GM21786 (cell line): ENCODE measurements around the gene SNX24.

Experiments
- ATAC-seq: cut with Tn5 transposase; IDR thresholded peaks from one replicate; pipeline ENCODE4 v1.9.1; 2021; ENCODE audit not compliant: unreplicated experiment

Gene SNX24

DNA sequence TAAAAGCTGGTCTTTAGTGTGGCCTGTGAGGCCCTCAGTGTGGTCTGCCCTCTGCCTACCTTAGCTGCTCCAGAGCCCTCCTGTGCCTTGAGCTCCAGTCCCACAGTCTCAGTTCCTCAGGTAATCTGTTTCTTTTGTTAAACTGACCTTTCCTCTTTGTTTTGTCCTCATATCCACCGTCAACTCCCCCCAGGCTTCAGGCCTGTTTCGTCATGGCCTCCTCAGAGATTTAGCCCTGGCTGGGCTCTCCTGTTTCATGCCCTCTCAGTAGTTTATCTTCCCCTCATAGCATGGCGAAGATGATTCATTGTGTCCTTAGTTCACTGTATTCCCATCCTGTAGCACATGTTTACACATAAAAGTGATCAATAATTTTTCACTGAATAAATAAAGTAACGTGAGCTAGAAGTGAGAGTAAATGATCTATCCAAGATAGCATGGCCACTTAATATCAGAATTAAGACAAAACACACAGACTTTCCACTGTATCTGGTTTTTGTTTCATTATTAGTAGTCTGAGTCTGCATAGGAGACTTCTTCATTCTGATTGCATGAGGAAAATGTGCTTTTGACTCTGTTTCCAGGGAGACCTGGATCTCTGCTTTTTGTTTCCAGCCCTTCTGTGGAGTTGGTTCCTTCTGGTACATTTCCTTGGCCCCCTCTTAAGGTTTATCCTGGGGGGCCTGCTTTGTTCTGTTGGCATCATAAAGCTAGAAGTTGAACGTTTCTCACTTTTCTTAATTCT lies 70.5 kb downstream of the SNX24 start:
- peak; percentile 96 for ATAC-seq

GRCh38 chr5:122916490-122916889 lies 71.1 kb downstream of the SNX24 start:
- ATAC-seq, result no peak

- ATAC-seq, result no peak
Measured at GRCh38 chr5:122919969-122920368, 74.6 kb downstream of the SNX24 start.

GRCh38 chr5:122921826-122922225 lies 76.4 kb downstream of the SNX24 start:
- no peak for ATAC-seq

- no peak for ATAC-seq
Measured at GRCh38 chr5:122924203-122924602, 78.8 kb downstream of the SNX24 start.

- ATAC-seq, result no peak
Measured at GRCh38 chr5:122924719-122925395, 79.4 kb downstream of the SNX24 start.

- no peak for ATAC-seq
Measured at GRCh38 chr5:122929001-122929400, 83.6 kb downstream of the SNX24 start.

GRCh38 chr5:122929980-122930379 lies 84.6 kb downstream of the SNX24 start:
- no peak for ATAC-seq

- ATAC-seq, result no peak
Measured at GRCh38 chr5:122933956-122934355, 88.5 kb downstream of the SNX24 start.

- no peak for ATAC-seq
Measured at GRCh38 chr5:122936088-122936487, 90.7 kb downstream of the SNX24 start.

- no peak for ATAC-seq
Measured at GRCh38 chr5:122937914-122938313, 92.5 kb downstream of the SNX24 start.

DNA sequence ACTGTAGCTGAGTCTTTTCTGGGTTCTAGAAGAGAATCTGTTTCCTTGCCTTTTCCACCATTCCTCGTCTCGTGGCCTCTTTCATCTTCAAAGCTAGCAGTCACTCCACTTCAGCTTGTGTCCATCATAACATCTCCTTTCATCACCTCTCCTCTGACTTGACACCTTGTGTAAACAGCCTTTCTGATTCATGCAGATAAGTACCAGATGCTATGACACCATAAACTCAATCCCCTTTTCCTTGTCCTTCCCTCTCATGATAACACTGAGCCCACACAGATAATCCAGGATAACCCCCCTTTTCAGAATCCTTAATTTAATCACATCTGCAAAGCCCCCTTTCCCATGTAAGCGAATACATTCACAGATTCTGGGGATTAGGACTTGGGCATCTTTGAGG lies 95.5 kb downstream of the SNX24 start:
- ATAC-seq, result no peak

GRCh38 chr5:122941737-122942136 lies 96.3 kb downstream of the SNX24 start:
- no peak for ATAC-seq

DNA sequence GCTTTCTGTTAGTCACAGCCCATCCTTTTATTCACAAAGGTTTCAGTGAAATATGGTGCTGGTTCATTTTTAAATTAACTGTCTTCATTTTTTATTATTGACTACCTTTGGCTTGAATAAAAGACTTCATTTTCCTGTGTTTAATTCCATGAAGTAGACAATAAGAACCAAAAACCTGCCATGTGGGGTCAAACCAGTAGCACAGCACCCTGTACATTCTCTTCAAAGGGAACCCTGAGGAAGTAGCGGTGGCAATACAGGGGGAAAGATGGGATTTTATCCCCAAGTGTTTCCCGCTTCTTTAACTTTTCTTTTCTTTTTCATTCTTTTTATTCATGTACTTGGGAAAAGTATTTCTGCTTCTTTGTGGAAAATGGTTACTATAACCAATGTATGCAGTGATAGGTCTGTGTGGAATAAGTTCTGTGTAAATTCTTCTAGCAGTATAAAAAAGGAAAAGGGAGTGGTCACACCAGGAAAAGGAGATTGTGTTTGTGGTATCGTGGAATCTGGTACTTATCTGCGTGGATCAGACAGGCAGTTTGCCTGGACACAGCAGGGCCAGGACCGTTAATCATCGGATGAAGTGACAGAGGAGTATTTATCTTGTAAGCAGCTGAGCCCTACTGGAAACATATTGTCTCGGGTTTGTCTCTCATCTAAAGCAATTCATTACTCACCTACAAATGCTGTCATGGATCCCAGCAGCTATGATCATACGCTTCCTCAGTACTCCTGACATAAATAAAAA lies 96.9 kb downstream of the SNX24 start:
- ATAC-seq, result no peak

DNA sequence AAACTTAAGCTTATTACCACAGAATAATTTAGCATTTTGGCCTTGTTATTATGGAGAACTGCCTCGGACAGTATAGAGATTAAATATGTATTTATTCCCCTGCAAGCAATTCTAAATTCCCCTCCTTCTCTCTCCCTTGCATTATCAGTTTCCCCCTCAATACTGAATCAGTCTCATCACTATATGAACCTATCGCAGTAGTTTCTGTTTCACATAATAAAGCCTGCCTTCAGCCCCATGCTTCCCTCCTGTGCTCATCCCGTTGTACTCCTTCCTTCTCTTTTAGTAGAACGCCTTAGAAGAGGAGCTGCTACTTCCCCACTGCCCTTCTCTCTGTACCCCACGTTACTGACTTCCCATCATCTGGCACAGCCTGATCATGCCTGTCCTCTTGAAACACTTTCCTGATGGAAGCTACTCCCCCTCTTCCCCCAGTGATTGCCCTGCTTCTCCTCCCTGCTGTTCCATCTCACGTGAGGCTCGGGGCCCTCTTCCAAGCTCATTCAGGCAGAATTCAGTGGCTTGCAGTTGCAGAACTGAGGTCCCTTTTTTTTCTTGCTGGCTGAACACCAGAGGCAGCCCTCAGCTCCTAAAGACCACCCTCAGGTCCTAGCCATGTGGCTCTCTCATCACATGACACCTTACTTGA lies 97.8 kb downstream of the SNX24 start:
- ATAC-seq, result no peak

GRCh38 chr5:122944051-122944450 lies 98.6 kb downstream of the SNX24 start:
- ATAC-seq, result no peak

GRCh38 chr5:122947372-122947771 lies 102.0 kb downstream of the SNX24 start:
- no peak for ATAC-seq

- ATAC-seq, result no peak
Measured at GRCh38 chr5:122947772-122948171, 102.4 kb downstream of the SNX24 start.

- ATAC-seq, result no peak
Measured at GRCh38 chr5:122948319-122948718, 102.9 kb downstream of the SNX24 start.

DNA sequence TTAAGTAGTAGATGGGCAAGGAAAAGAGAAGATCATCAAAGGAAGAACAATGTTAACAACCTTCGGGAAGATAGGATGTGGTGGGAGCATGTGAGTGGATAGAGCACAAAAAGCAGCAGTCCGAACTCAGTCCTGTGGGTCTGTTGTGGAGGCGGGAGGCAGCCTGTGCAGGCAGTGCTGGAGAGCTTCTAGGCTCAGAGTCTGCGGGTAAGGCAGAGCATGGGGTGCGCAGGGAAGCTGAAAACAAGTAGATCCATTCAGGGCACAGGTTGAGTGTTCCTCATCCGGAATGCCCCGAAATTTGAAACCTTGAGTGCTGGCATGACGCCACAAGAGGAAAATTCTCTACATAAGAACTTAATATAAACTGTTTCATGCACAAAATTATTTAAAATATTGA lies 106.2 kb downstream of the SNX24 start:
- ATAC-seq, result no peak

GRCh38 chr5:122954719-122955118 lies 109.3 kb downstream of the SNX24 start:
- ATAC-seq, result no peak
